GM18951 (cell line): ENCODE measurements around the gene KRTAP19-8.

Experiments
- POLR2A ChIP-seq: IDR thresholded peaks from 4 replicates; pipeline ENCODE4 v1.6.1; 2011; ENCODE audit warnings: mild to moderate bottlenecking; ENCODE audit not compliant: insufficient read length, insufficient read depth; ENCODE audit errors: extremely low read depth
- in situ Hi-C: fragments of 300-500 bp; cut with MboI; formaldehyde crosslinking; loops from one replicate; pipeline ENCODE4 v1.12.0; 2022; ENCODE audit warnings: low sequenced_read_pairs, mixed read lengths, inconsistent platforms; ENCODE audit not compliant: unreplicated experiment

The KRTAP19-8 gene

GRCh38 chr21:30996728-30997127 lies 41.5 kb downstream of the KRTAP19-8 start:
- no peak for TF ChIP-seq POLR2A
- in situ Hi-C loops, result no loop called here

GRCh38 chr21:30994932-30995331 lies 43.3 kb downstream of the KRTAP19-8 start:
- in situ Hi-C loops, result no loop called here
- TF ChIP-seq POLR2A, result no peak

- in situ Hi-C loops, result no loop called here
- TF ChIP-seq POLR2A, result no peak
Observed at GRCh38 chr21:30990514-30991262, 47.6 kb downstream of the KRTAP19-8 start.

- in situ Hi-C loops, result no loop called here
- no peak for TF ChIP-seq POLR2A
Observed at GRCh38 chr21:30988706-30989105, 49.6 kb downstream of the KRTAP19-8 start.
